Measurements from ENCODE around the gene DPM2.

- TF ChIP-seq CEBPB (IDR thresholded peaks at IDR 0.05) (no peak), REST (IDR thresholded peaks at IDR 0.05; ENCODE audit: low read depth) (no peak), TAF1 (IDR thresholded peaks at IDR 0.05; ENCODE audit: low read depth) (peak; percentile 70; the same call in 1 of the 2 replicates), EP300 (IDR thresholded peaks at IDR 0.05; ENCODE audit: borderline replicate concordance) (no peak; the same call in 1 of the 2 replicates), YY1 (IDR thresholded peaks at IDR 0.05; ENCODE audit: low read depth) (0 out of 2 replicates have a peak, but pooled peaks have one; percentile 15), MAX (IDR thresholded peaks at IDR 0.05) (peak; percentile 82), NFIC (IDR thresholded peaks at IDR 0.05) (no peak), EGR1 (IDR thresholded peaks at IDR 0.05) (no peak), USF1 (IDR thresholded peaks at IDR 0.05) (no peak), RAD21 (IDR thresholded peaks at IDR 0.05; ENCODE audit: low read depth) (no peak)
Observed at GRCh38 chr9:127937388-127938297, at the start of gene DPM2.
